GM06990 (cell line): ENCODE results near the gene RDH8.

Experiments
- DNase-seq: peaks from one replicate; pipeline ENCODE4 v3.0.0-alpha.2; 2011; ENCODE audit not compliant: insufficient read length; ENCODE audit errors: extremely low read depth
- H3K27me3 ChIP-seq: replicated peaks from 2 replicates; pipeline ENCODE4 v1.6.0; 2011; ENCODE audit warnings: low read length; ENCODE audit not compliant: control insufficient read depth, insufficient read depth
- H3K36me3 ChIP-seq: 2 replicates; pipeline ENCODE4 v1.5.1; 2011; ENCODE audit warnings: low read length; ENCODE audit not compliant: control insufficient read depth, insufficient read depth
- H3K4me3 ChIP-seq: replicated peaks from 2 replicates; pipeline ENCODE4 v1.5.1; 2011; ENCODE audit warnings: low read depth, mild to moderate bottlenecking, control low read depth, low read length
- TF ChIP-seq, protein P1 (sequence below): IDR thresholded peaks from 2 replicates; pipeline ENCODE4 v1.5.1; 2011; ENCODE audit warnings: low read length, control low read depth, mild to moderate bottlenecking, inconsistent platforms; ENCODE audit not compliant: insufficient read depth, poor library complexity, severe bottlenecking

RDH8 gene

DNA sequence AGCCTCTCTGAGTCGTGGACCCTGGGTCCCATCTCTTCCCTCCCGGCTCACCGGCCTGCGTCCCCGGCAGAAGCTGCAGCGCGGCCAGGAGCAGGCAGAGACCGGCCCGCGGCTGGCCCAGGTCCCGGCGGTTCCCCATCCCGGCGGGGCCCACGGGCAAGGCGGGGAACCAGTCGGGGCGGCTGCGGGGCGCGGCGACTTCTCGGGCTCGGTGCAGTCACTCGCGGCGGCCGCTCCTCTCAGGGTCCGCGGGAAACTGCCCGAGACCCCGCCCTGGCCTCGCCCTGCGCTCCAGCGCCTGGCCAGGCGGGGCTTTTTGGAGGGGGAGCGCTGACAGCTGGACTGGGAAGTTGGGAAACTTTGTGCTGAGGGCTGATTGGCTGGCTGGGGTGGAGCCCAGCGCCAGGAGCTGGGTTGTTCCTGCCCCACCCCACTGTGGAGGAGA lies 3.0 kb upstream of the RDH8 start, which contains the start of gene COL5A3:
Gene COL5A3 (minus strand): TSS at position 258 of the 445 bp plus-strand sequence. CDS start 119 bp downstream, at position 139.
- no peaks in the 10 kb centered on the region for H3K36me3 ChIP-seq
- DNase-seq = no peak
- H3K4me3 ChIP-seq = no peak within 1 kb of the TSS
- TF ChIP-seq, protein P1, sequence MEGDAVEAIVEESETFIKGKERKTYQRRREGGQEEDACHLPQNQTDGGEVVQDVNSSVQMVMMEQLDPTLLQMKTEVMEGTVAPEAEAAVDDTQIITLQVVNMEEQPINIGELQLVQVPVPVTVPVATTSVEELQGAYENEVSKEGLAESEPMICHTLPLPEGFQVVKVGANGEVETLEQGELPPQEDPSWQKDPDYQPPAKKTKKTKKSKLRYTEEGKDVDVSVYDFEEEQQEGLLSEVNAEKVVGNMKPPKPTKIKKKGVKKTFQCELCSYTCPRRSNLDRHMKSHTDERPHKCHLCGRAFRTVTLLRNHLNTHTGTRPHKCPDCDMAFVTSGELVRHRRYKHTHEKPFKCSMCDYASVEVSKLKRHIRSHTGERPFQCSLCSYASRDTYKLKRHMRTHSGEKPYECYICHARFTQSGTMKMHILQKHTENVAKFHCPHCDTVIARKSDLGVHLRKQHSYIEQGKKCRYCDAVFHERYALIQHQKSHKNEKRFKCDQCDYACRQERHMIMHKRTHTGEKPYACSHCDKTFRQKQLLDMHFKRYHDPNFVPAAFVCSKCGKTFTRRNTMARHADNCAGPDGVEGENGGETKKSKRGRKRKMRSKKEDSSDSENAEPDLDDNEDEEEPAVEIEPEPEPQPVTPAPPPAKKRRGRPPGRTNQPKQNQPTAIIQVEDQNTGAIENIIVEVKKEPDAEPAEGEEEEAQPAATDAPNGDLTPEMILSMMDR = no peak
- H3K27me3 ChIP-seq = peaks cover 5% of the 10 kb centered on the region

DNA sequence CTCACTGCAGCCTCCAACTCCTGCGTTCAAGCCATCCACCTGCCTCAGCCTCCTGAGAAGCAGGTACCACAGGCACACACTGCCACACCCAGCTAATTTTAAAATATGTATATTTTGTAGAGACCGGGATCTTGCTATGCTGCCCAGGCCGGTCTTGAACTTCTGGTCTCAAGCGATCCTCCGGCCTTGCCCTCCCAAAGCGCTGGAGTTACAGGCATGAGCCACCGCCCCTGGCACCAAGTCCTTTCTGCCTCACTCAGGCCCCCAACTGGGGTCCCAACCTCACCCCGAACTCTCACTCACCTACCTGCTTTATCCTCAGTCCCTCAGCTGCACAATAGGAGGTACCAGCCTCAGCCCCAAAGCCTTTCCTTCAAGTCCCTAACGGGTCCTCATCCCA lies 2.3 kb upstream of the RDH8 start:
- DNase-seq = no peak
- H3K4me3 ChIP-seq = no peak overlapping the region
- TF ChIP-seq, protein P1 = no peak
- no peaks in the 10 kb centered on the region for H3K36me3 ChIP-seq
- peaks cover 5% of the 10 kb centered on the region for H3K27me3 ChIP-seq

DNA sequence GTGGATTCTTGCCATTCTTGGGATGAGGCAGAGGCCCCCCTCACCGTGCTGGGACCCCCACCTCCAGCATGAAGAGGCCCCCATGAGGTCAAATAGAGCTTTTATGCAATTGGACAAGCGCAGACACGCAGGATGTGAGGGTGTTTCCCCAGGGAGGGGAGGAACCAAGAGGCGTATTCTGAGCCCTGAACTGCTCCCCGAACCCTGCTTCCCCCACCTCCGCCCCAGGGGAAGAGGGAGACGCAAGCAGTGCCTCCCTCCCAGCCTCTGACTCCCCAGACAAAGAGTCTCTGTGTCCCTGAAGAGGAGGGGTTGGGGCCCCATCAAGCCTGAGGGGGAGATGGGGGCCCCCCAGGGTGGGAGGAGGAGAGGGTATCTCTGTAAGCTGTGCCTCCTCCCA lies 1.3 kb upstream of the RDH8 start:
- TF ChIP-seq, protein P1 = no peak
- Histone ChIP-seq H3K36me3 (no peaks in the 10 kb centered on the region), H3K27me3 (peaks cover 5% of the 10 kb centered on the region), H3K4me3 (no peak overlapping the region)
- no peak for DNase-seq

DNA sequence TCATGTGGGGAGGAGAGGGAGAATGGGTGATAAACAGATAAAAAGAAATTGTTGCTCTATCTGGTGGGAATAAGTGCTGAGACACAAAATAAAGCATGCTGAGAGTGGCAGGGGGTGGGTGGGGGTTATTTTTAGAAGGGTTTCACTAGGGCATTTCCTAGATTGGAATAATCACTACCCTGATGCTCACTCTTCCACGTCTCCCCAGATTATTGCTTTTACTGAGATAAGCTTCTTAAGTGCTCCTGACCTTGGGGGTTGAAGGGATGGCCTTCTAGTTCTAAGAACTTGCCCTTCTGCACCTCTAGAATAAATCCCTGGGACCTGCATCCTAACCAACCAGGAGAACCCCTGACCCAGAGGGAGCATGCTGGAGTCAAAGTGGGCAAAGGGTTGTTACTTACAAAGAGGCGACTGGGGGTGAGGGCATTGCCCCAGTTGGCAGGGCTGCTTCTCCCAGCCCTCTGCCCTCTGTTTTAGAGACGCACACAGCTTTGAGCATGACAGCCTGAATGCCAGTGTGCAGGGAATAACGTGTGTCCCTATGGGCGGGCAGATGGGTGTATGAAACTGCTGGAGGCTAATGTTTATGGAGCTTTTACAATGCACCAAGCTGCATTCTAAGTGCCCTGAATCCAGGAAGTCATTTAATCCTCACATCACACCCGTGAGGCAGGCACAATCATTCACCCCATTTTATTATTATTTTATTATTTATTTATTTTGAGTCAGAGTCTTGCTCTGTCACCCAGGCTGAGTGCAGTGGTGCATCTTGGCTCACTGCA lies 743 bp downstream of the RDH8 start:
- TF ChIP-seq, protein P1 = no peak
- Histone ChIP-seq H3K4me3 (no peak overlapping the region), H3K27me3 (peaks cover 5% of the 10 kb centered on the region), H3K36me3 (no peaks in the 10 kb centered on the region)
- DNase-seq = no peak

DNA sequence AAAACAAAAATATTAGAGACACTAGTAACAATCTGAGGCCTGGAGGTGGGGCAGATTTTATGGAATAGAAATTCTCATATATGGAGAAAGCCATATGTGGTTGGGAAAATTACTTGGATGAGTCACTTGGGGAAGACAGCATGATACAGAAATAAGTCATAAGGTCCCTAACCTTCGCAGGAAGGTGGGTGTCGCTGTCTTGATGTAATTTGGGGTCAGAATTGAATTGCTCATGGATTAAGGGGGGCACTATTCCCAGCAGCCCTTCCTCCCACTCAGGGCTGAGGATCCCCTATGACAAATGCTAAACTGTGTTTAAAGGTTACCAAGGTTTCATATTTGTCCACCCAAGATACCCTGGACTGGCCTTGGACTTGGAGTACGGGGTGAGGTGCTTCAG lies 5.0 kb downstream of the RDH8 start:
- no peak for DNase-seq
- Histone ChIP-seq H3K4me3 (no peak overlapping the region), H3K36me3 (no peaks in the 10 kb centered on the region), H3K27me3 (peaks cover 2% of the 10 kb centered on the region; the same call in 1 of the 2 replicates)
- TF ChIP-seq, protein P1 = no peak
